Dedifferentiated amniotic fluid mesenchymal stem cell (primary cell): ENCODE results near the gene TAS1R3.
A peak's percentile ranks its signal among the peaks of the same experiment; 100 is the strongest.
"Not testable (repeated sequence)": the region's sequence is repeated elsewhere in the genome, so short reads cannot be mapped to it uniquely, and the experiment has no call there.

Source experiments
- DNase-seq: peaks from one replicate; pipeline ENCODE4 v3.0.0-alpha.2; 2016; ENCODE audit errors: extremely low spot score

The TAS1R3 gene

DNA sequence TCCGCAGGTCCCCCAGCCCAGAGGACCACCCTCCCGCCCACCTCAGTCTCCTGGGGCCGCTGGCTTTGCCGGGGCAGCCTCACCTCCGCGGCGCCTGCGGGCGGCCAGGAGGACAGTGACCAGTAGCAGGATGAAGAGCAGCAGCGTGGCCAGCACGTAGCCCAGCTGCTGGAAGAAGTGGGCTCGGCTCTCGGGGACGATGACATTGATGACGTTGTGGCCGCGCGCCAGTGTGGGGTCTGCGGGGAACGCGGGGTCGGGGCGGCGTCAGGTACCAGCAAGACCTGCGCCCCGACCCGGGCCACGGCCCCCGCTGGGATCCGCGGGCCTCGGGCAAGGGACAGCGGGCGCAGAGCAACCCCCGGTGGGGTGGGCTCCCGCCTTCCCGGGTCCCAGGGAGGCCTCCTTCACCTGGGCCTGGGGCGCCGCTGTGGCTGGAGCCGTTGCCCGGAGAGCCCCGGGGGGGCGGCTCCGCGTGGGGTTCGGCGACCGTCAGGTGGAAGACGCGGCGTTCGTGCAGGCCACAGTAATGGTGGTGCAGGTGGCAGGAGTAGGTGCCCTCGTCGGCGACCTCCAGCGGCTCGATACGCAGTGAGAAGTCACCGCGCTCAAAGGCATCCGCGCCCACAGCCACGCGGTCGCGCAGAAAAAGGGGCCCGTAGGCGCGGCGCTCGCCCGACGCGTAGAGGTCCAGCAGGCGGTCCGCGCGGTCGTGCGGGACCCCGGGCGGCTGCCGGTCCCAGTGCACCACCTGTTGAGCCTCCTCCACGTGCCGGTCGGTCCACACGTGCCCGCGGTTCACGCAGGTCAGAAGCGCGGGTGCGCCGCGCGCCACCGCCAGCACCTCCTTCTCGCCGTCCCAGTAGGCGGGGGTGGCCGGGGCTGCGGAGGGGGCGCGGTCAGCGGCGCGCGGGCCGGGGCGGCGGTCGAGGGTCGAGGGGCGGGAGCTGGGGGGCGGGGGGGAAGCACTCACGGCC, 23.5 kb downstream of the TAS1R3 start:
- no peak for DNase-seq

GRCh38 chr1:1355416-1355815, 24.3 kb downstream of the TAS1R3 start:
- DNase-seq = no peak

GRCh38 chr1:1356166-1356795, 25.2 kb downstream of the TAS1R3 start:
- DNase-seq = no peak

DNA sequence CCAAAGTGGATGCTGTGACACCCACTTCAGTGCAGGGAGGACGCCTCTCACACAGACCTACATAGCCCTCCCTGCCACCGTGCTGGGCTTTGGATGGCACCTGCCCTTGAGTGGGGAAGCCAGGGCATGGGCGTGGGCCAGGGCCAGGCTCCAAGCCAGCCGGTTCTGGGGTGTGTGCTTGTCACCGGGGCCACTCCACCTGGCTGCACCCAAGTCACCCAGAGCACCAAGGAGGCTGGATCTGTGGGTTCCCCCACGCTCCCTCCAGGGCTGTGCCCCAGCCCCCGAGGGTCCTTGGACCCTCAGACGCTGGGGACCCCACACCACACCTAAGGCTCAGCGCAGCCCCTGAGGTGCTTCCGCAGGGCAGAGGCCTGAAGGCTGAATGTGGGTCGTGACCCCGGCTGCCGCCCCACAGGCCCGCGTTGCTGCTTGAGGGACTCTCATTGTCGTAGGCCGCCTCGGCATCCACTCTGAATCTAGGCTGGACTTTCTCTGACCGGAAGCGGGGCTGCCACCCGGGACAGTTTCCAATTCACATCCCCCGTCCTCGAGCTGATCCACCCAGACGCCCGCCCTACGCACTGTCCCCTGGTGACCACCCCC, 25.8 kb downstream of the TAS1R3 start:
- DNase-seq = no peak

DNA sequence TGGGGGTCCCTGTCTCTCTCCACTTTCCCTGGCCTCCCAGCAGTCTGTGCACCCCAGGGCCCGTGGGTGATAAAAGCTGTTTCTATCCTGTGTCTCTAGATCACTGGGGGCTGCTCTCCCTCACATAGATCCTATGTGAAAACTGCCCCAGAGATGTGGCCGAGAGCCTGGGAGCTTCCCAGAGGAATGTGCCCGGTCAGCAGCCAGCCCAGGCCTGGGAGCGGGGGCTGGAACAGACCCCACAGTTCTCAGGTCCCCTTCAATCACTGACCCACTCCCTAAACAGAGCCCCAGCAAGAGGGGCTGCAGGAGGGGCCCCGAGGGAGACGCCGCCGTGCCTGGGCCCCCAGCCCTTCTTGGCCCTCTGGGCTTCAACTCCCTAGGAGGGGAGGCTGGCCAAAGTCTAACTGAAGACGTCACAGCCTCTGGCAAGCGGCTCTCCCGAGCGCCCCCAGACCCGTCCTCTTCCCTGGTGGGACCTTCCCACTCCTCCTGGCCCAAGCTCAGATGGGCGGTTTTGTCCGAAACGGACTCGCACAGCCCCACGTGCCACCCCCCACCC, 26.9 kb downstream of the TAS1R3 start:
- DNase-seq = no peak

- DNase-seq = peak; percentile 88
Observed at GRCh38 chr1:1358433-1359271, 27.6 kb downstream of the TAS1R3 start, which contains the start of gene MXRA8. TSS of gene MXRA8 (minus strand) at chr1:1358555. CDS start at chr1:1358504, 51 bp downstream.

- peak; percentile 73 for DNase-seq
Observed at GRCh38 chr1:1359308-1359663, 28.2 kb downstream of the TAS1R3 start.

GRCh38 chr1:1359664-1360468, 28.8 kb downstream of the TAS1R3 start:
- DNase-seq = peak; percentile 80

DNA sequence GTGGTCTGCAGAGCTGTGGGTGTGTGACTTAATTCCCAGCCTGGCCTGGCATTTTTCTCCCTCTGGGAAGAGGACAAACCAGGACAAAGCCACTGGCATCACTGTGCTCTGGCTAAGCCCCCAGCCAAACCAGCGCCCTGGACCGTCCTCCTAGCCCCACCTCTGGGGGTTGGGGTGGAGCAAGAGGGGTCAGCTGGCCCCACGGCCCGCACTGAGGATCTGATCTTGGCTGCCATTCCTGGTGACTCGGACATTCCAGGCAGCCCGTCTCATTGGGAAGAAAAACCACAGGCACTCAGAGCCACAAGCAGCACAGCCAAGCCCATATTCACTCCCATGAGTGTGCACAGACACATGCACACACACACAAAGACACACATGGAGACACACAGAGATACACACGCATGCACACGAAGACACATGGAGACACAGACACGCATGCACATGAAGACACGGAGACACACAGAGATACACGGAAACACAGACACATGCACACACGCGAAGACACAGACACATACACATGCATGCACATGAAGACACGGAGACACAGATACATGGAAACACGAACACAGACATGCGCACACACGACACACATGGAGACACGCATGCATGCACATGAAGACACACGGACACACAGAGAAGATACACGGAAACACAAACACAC, 29.6 kb downstream of the TAS1R3 start:
- peak; percentile 92 for DNase-seq

DNA sequence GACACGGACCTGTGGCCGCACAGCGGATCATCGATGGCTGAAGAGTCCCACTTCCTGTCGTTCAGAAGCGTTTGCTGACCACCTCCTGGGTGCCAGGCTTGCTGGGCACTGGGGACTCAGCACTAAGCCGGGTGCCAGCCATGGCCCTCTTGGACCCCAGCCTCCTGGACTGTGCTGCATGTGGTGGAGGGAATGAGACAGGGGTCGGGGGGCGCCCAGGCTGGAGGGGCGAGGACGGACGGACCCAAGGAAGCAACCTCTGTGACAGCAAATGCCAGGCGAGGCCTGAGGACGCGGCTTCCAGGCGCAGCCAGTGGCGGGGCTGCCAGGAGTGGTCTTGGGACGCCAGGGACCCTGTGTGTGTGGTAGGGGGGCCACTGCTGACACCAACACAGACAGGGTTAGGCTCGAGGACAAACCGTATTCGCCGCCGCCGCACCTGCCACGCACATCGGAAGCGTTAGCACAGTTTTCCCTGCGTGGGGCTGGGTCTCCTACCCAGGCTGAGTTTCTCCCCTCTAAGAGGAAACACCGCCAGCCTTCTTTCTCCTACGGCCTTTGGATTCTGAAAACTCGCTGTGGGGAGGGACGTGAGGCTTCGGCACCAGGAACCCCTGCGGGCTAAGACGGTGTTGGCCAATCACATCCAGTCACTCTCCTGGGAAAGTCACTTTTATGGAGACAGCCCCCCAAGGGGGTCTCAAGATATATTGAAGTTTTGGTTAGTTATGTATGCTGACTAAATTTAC, 30.3 kb downstream of the TAS1R3 start:
- no peak for DNase-seq

- DNase-seq = peak; percentile 79
Observed at GRCh38 chr1:1361982-1362423, 30.9 kb downstream of the TAS1R3 start.

GRCh38 chr1:1364266-1364665, 33.2 kb downstream of the TAS1R3 start:
- no peak for DNase-seq

DNA sequence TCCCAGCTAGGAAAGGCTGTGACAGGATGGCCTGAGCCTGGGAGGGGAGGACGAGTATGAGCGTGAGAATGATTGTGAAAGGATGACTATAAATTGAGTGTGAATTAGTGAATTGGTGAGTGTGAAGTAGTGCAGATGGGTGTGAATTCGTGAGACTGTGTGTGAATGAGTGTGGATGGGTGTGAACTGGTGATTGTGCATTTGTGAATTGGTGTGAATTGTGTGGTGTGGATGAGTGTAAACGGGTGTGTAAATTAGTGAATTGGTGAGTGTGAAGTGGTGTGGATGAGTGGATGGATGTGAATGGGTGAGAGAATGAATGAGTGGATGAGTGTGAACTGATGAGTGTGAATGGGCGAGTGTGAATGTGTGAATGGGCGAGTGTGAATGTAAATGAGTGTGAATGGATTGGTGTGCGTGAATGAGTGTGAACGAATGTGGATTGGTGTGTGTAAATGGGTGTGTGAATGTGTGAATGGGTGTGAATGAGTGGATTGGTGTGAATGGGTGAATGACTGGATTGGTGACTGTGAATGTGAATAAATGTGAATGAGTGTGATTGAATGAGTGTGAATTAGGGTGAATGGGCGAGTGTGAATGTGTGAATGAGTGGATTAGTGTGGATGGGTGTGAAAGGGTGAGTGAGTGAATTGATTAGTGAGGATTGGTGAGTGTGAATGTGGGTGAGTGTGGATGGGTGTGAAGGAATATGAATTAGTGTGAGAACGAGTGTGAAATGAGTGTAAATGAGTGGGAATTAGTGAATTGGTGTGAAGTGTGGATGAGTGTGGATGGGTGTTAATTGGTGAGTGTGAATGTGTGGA, 35.0 kb downstream of the TAS1R3 start:
- DNase-seq = no peak

DNA sequence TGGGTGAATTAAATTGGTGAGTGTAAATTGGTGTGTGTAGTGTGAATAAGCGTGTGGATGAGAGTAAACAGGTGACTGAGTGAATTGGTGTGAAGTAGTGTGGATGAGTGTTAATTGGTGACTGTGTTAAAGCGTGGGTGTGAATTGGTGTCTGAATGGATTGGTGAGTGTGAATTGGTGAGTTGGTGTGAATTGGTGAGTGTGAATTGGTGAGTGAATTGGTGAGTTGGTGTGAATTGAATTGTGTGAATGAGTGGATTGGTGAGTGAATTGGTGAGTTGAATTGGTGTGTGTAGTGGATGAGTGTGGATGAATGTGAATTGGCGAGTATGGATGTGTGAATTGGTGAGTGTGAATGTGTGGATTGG, 35.6 kb downstream of the TAS1R3 start:
- no peak for DNase-seq

GRCh38 chr1:1367315-1367714, 36.2 kb downstream of the TAS1R3 start:
- DNase-seq = no peak

- DNase-seq = not testable (repeated sequence)
Observed at GRCh38 chr1:1370094-1370493, 39.0 kb downstream of the TAS1R3 start.

- DNase-seq = no peak
Observed at GRCh38 chr1:1370771-1371300, 39.8 kb downstream of the TAS1R3 start.

DNA sequence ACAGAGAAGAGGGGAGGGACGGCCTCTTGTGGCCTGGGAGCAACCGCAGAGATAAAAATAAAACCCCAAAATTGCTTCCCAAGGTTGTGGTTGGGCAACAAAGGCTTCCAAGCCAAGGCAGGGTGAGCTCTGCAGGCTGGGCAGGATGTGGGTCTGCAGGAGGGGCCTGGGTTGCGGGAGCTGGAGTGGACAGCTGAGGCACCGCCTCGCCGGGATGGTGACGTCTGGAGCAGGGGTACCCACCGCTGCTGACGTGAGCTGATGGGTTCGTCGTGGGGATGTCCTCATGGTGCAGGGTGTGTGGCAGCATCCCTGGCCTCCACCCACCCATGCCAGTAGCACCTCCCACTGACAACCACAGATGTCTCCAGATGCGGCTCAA, 40.3 kb downstream of the TAS1R3 start:
- DNase-seq = no peak
